ENCODE data around the gene ZNF469.

DNA sequence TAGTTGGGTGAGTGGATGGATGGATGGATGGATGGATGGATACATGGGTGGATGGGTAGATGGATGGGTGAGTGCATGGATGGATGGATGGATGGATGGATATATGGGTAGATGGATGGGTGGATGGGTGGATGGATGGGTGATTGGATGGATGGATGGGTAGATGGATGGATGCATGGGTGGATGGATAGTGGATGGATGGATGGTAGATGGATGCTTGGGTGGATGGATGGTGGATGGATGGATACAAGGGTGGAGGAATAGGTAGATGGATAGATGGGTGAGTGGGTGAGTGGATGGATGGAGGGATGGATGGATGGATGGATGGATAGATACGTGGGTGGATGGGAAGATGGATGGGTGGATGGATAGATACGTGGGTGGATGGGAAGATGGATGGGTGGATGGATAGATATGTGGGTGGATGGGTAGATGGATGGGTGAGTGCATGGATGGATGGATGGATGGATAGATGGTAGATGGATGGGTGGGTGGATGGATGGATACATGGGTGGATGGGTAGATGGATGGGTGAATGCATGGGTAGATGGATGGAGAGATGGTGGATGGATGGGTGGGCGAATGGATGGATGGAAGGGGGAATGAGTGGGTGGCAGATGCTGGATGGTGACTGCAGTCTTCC, 19.0 kb downstream of the ZNF469 start:
- TF ChIP-seq CTCF (IDR thresholded peaks at IDR 0.05) (no peak), POLR2A (IDR thresholded peaks at IDR 0.05) (no peak)

All from gastroesophageal sphincter (tissue), 3 donors.